ENCODE results near the gene ACTL7A.

GRCh38 chr9:108854641-108855528, 7.2 kb upstream of the ACTL7A start:
- no peak for TF ChIP-seq EZH2phosphoT487 (IDR thresholded peaks at IDR 0.05; ENCODE audit: insufficient read depth, low read depth)
- TF ChIP-seq EZH2 (IDR thresholded peaks at IDR 0.05; ENCODE audit: insufficient read depth, poor library complexity, severe bottlenecking), result no peak

Data from GM23248 (cell line).